ENCODE measurements around the gene CRYL1.
A peak's percentile ranks its signal among the peaks of the same experiment; 100 is the strongest.

The CRYL1 gene

GRCh38 chr13:20465218-20465879 is 60.3 kb downstream of the CRYL1 start:
- DNase-seq (ENCODE audit: insufficient read length, low spot score) (no peak), FAIRE-seq (no peak)
- TF ChIP-seq POLR2A (IDR thresholded peaks at IDR 0.05; ENCODE audit: low read depth, low read length): no peak

GRCh38 chr13:20462921-20463320 is 62.7 kb downstream of the CRYL1 start:
- no peak for FAIRE-seq
- TF ChIP-seq POLR2A (IDR thresholded peaks at IDR 0.05; ENCODE audit: low read depth, low read length): no peak
- no peak for DNase-seq (ENCODE audit: insufficient read length, low spot score)

- FAIRE-seq: no peak
- no peak for TF ChIP-seq POLR2A (IDR thresholded peaks at IDR 0.05; ENCODE audit: low read depth, low read length)
- DNase-seq (ENCODE audit: insufficient read length, low spot score): no peak
These were observed 63.1 kb downstream of the CRYL1 start for GRCh38 chr13:20462533-20462915.

- no peak for FAIRE-seq
- TF ChIP-seq POLR2A (IDR thresholded peaks at IDR 0.05; ENCODE audit: low read depth, low read length): no peak
- no peak for DNase-seq (ENCODE audit: insufficient read length, low spot score)
These were observed 63.7 kb downstream of the CRYL1 start for GRCh38 chr13:20461860-20462532.

GRCh38 chr13:20461481-20461859 is 64.2 kb downstream of the CRYL1 start:
- FAIRE-seq: no peak
- TF ChIP-seq POLR2A (IDR thresholded peaks at IDR 0.05; ENCODE audit: low read depth, low read length): no peak
- no peak for DNase-seq (ENCODE audit: insufficient read length, low spot score)

- no peak for TF ChIP-seq POLR2A (IDR thresholded peaks at IDR 0.05; ENCODE audit: low read depth, low read length)
- FAIRE-seq (no peak), DNase-seq (ENCODE audit: insufficient read length, low spot score) (no peak)
These were observed 64.9 kb downstream of the CRYL1 start for GRCh38 chr13:20460761-20461160.

- DNase-seq (ENCODE audit: insufficient read length, low spot score) (no peak), FAIRE-seq (no peak)
- no peak for TF ChIP-seq POLR2A (IDR thresholded peaks at IDR 0.05; ENCODE audit: low read depth, low read length)
These were observed 68.0 kb downstream of the CRYL1 start for GRCh38 chr13:20457670-20458069.

GRCh38 chr13:20456737-20457136 is 68.9 kb downstream of the CRYL1 start:
- no peak for TF ChIP-seq POLR2A (IDR thresholded peaks at IDR 0.05; ENCODE audit: low read depth, low read length)

GRCh38 chr13:20451397-20451796 is 74.3 kb downstream of the CRYL1 start:
- FAIRE-seq: no peak

More at GRCh38 chr13:20456737-20457136, 68.9 kb downstream of the CRYL1 start:
- DNase-seq (ENCODE audit: insufficient read length, low spot score) (no peak), FAIRE-seq (no peak)

GRCh38 chr13:20448470-20448869 is 77.2 kb downstream of the CRYL1 start:
- FAIRE-seq (no peak), DNase-seq (ENCODE audit: insufficient read length, low spot score) (no peak)
- no peak for TF ChIP-seq POLR2A (IDR thresholded peaks at IDR 0.05; ENCODE audit: low read depth, low read length)

More at GRCh38 chr13:20451397-20451796, 74.3 kb downstream of the CRYL1 start:
- DNase-seq (ENCODE audit: insufficient read length, low spot score): no peak
- no peak for TF ChIP-seq POLR2A (IDR thresholded peaks at IDR 0.05; ENCODE audit: low read depth, low read length)

GRCh38 chr13:20446900-20447299 is 78.8 kb downstream of the CRYL1 start:
- FAIRE-seq (no peak), DNase-seq (ENCODE audit: insufficient read length, low spot score) (no peak)
- no peak for TF ChIP-seq POLR2A (IDR thresholded peaks at IDR 0.05; ENCODE audit: low read depth, low read length)

GRCh38 chr13:20446405-20446804 is 79.3 kb downstream of the CRYL1 start:
- DNase-seq (ENCODE audit: insufficient read length, low spot score) (no peak), FAIRE-seq (no peak)
- TF ChIP-seq POLR2A (IDR thresholded peaks at IDR 0.05; ENCODE audit: low read depth, low read length): no peak

- no peak for TF ChIP-seq POLR2A (IDR thresholded peaks at IDR 0.05; ENCODE audit: low read depth, low read length)
- DNase-seq (ENCODE audit: insufficient read length, low spot score) (no peak), FAIRE-seq (no peak)
These were observed 82.8 kb downstream of the CRYL1 start for GRCh38 chr13:20442798-20443381.

- no peak for TF ChIP-seq POLR2A (IDR thresholded peaks at IDR 0.05; ENCODE audit: low read depth, low read length)
- DNase-seq (ENCODE audit: insufficient read length, low spot score): no peak
- no peak for FAIRE-seq
These were observed 83.3 kb downstream of the CRYL1 start for GRCh38 chr13:20442375-20442774.

- no peak for TF ChIP-seq POLR2A (IDR thresholded peaks at IDR 0.05; ENCODE audit: low read depth, low read length)
- FAIRE-seq (peak; percentile 53), DNase-seq (ENCODE audit: insufficient read length, low spot score) (peak; percentile 9)
These were observed 83.8 kb downstream of the CRYL1 start for GRCh38 chr13:20441879-20442278.

Data from H54 (cell line).